ENCODE results near the gene PTPRD.

The PTPRD gene

GRCh38 chr9:8382777-8383527 is 2229.8 kb downstream of the PTPRD start:
- no peaks in the 10 kb centered on the region for H3K4me1 ChIP-seq (ENCODE audit: control insufficient read depth in 1 of 2, insufficient read depth in 2 of 2, low read length in 2 of 2)
- H3K14ac ChIP-seq (ENCODE audit: low read length), result no peak overlapping the region
- H3K79me2 ChIP-seq (ENCODE audit: control insufficient read depth, insufficient read depth, low read length, poor library complexity), result no peaks in the 10 kb centered on the region
- H4K8ac ChIP-seq (ENCODE audit: low read depth, low read length), result no peak overlapping the region
- H2BK5ac ChIP-seq (ENCODE audit: low read depth, low read length, poor library complexity), result no peak overlapping the region
- no peaks in the 10 kb centered on the region for H3K36me3 ChIP-seq (ENCODE audit: control insufficient read depth in 1 of 2, insufficient read depth in 2 of 2, low read length in 2 of 2)
- no peaks in the 10 kb centered on the region for H3K27me3 ChIP-seq (ENCODE audit: insufficient read depth, low read length)
- no peak overlapping the region for H4K91ac ChIP-seq (ENCODE audit: low read depth, low read length)
- H2BK120ac ChIP-seq (ENCODE audit: insufficient read depth, low read length, poor library complexity), result no peak overlapping the region
- H3K4me3 ChIP-seq (ENCODE audit: low read depth, low read length), result no peak overlapping the region
- WGBS (ENCODE audit: extremely low coverage, insufficient coverage, insufficient read length), result no CpG with 5 or more reads among the region's 4 CpGs
- no peak for DNase-seq
- no peak overlapping the region for H3K27ac ChIP-seq (ENCODE audit: low read depth, low read length)
- H3K18ac ChIP-seq (ENCODE audit: low read length), result no peak overlapping the region
- H2AFZ ChIP-seq (ENCODE audit: insufficient read depth, low read length, poor library complexity), result no peak overlapping the region
- no peak overlapping the region for H3K4ac ChIP-seq (ENCODE audit: low read depth, low read length)
- no peaks in the 10 kb centered on the region for H3K9me3 ChIP-seq (ENCODE audit: insufficient read depth, low read depth, low read length)
- no peak overlapping the region for H4K12ac ChIP-seq (ENCODE audit: low read depth, low read length)
- H3K4me2 ChIP-seq (ENCODE audit: low read length), result no peak overlapping the region
- H3K79me1 ChIP-seq (ENCODE audit: low read length), result no peaks in the 10 kb centered on the region
- H3K23ac ChIP-seq (ENCODE audit: low read length), result no peak overlapping the region
- H2BK12ac ChIP-seq (ENCODE audit: low read length), result no peak overlapping the region
- H2AK5ac ChIP-seq (ENCODE audit: low read length), result no peak overlapping the region
- no peak overlapping the region for H3K9ac ChIP-seq (ENCODE audit: low read length)

GRCh38 chr9:8382266-8382665 is 2230.5 kb downstream of the PTPRD start:
- Histone ChIP-seq H2BK120ac (ENCODE audit: insufficient read depth, low read length, poor library complexity) (no peak overlapping the region), H3K4ac (ENCODE audit: low read depth, low read length) (no peak overlapping the region), H4K12ac (ENCODE audit: low read depth, low read length) (no peak overlapping the region), H3K4me1 (ENCODE audit: control insufficient read depth in 1 of 2, insufficient read depth in 2 of 2, low read length in 2 of 2) (no peaks in the 10 kb centered on the region), H4K91ac (ENCODE audit: low read depth, low read length) (no peak overlapping the region), H3K4me2 (ENCODE audit: low read length) (no peak overlapping the region), H2AK5ac (ENCODE audit: low read length) (no peak overlapping the region), H3K27ac (ENCODE audit: low read depth, low read length) (no peak overlapping the region), H3K14ac (ENCODE audit: low read length) (no peak overlapping the region), H3K79me2 (ENCODE audit: control insufficient read depth, insufficient read depth, low read length, poor library complexity) (no peaks in the 10 kb centered on the region), H3K9ac (ENCODE audit: low read length) (no peak overlapping the region), H2BK5ac (ENCODE audit: low read depth, low read length, poor library complexity) (no peak overlapping the region), H3K18ac (ENCODE audit: low read length) (no peak overlapping the region), H2AFZ (ENCODE audit: insufficient read depth, low read length, poor library complexity) (no peak overlapping the region), H3K27me3 (ENCODE audit: insufficient read depth, low read length) (no peaks in the 10 kb centered on the region), H3K79me1 (ENCODE audit: low read length) (no peaks in the 10 kb centered on the region), H4K8ac (ENCODE audit: low read depth, low read length) (no peak overlapping the region), H3K36me3 (ENCODE audit: control insufficient read depth in 1 of 2, insufficient read depth in 2 of 2, low read length in 2 of 2) (no peaks in the 10 kb centered on the region), H3K23ac (ENCODE audit: low read length) (no peak overlapping the region), H2BK12ac (ENCODE audit: low read length) (no peak overlapping the region), H3K9me3 (ENCODE audit: insufficient read depth, low read depth, low read length) (no peaks in the 10 kb centered on the region), H3K4me3 (ENCODE audit: low read depth, low read length) (no peak overlapping the region)
- no CpG with 5 or more reads among the region's 1 CpG for WGBS (ENCODE audit: extremely low coverage, insufficient coverage, insufficient read length)
- DNase-seq, result no peak

GRCh38 chr9:8381601-8382000 is 2231.2 kb downstream of the PTPRD start:
- H3K27ac ChIP-seq (ENCODE audit: low read depth, low read length), result no peak overlapping the region
- no CpG with 5 or more reads among the region's 3 CpGs for WGBS (ENCODE audit: extremely low coverage, insufficient coverage, insufficient read length)
- no peak overlapping the region for H2BK120ac ChIP-seq (ENCODE audit: insufficient read depth, low read length, poor library complexity)
- H3K27me3 ChIP-seq (ENCODE audit: insufficient read depth, low read length), result no peaks in the 10 kb centered on the region
- no peak overlapping the region for H4K91ac ChIP-seq (ENCODE audit: low read depth, low read length)
- no peak overlapping the region for H2AK5ac ChIP-seq (ENCODE audit: low read length)
- no peak overlapping the region for H3K4ac ChIP-seq (ENCODE audit: low read depth, low read length)
- no peak overlapping the region for H3K14ac ChIP-seq (ENCODE audit: low read length)
- no peak overlapping the region for H3K4me2 ChIP-seq (ENCODE audit: low read length)
- no peaks in the 10 kb centered on the region for H3K36me3 ChIP-seq (ENCODE audit: control insufficient read depth in 1 of 2, insufficient read depth in 2 of 2, low read length in 2 of 2)
- no peak overlapping the region for H2BK12ac ChIP-seq (ENCODE audit: low read length)
- no peak overlapping the region for H3K4me3 ChIP-seq (ENCODE audit: low read depth, low read length)
- H3K9me3 ChIP-seq (ENCODE audit: insufficient read depth, low read depth, low read length), result no peaks in the 10 kb centered on the region
- H3K9ac ChIP-seq (ENCODE audit: low read length), result no peak overlapping the region
- no peak overlapping the region for H2BK5ac ChIP-seq (ENCODE audit: low read depth, low read length, poor library complexity)
- H3K23ac ChIP-seq (ENCODE audit: low read length), result no peak overlapping the region
- H4K12ac ChIP-seq (ENCODE audit: low read depth, low read length), result no peak overlapping the region
- H3K79me1 ChIP-seq (ENCODE audit: low read length), result no peaks in the 10 kb centered on the region
- H4K8ac ChIP-seq (ENCODE audit: low read depth, low read length), result no peak overlapping the region
- no peaks in the 10 kb centered on the region for H3K4me1 ChIP-seq (ENCODE audit: control insufficient read depth in 1 of 2, insufficient read depth in 2 of 2, low read length in 2 of 2)
- no peak for DNase-seq
- no peaks in the 10 kb centered on the region for H3K79me2 ChIP-seq (ENCODE audit: control insufficient read depth, insufficient read depth, low read length, poor library complexity)
- H3K18ac ChIP-seq (ENCODE audit: low read length), result no peak overlapping the region
- H2AFZ ChIP-seq (ENCODE audit: insufficient read depth, low read length, poor library complexity), result no peak overlapping the region

DNA sequence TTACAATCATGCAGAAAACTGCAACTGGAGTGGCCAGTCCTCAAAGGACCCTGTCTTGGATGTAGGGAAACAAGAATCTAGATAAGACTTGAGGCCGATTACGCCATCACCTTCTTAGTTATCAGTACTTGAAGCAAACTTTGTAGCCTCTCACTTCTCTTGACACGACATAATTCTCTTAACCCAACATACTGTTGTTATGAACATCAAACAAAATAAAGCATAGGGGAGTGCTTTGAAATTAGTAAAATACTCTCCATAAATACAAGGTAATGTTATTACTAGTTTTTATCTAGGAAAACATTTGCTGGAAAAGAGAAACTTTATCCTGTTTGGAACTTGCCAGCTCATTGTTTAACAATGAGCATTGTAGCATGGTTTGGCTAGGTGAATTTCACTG is 2238.3 kb downstream of the PTPRD start:
- H3K4me3 ChIP-seq (ENCODE audit: low read depth, low read length), result no peak overlapping the region
- no CpG with 5 or more reads among the region's 3 CpGs for WGBS (ENCODE audit: extremely low coverage, insufficient coverage, insufficient read length)
- no peak overlapping the region for H4K12ac ChIP-seq (ENCODE audit: low read depth, low read length)
- no peak overlapping the region for H2BK120ac ChIP-seq (ENCODE audit: insufficient read depth, low read length, poor library complexity)
- no peak overlapping the region for H3K23ac ChIP-seq (ENCODE audit: low read length)
- H3K4ac ChIP-seq (ENCODE audit: low read depth, low read length), result no peak overlapping the region
- DNase-seq, result peak in 1 of 2 donors; percentile 28
- no peaks in the 10 kb centered on the region for H3K79me1 ChIP-seq (ENCODE audit: low read length)
- H2BK5ac ChIP-seq (ENCODE audit: low read depth, low read length, poor library complexity), result no peak overlapping the region
- H3K14ac ChIP-seq (ENCODE audit: low read length), result no peak overlapping the region
- no peaks in the 10 kb centered on the region for H3K79me2 ChIP-seq (ENCODE audit: control insufficient read depth, insufficient read depth, low read length, poor library complexity)
- H4K91ac ChIP-seq (ENCODE audit: low read depth, low read length), result no peak overlapping the region
- no peak overlapping the region for H4K8ac ChIP-seq (ENCODE audit: low read depth, low read length)
- H2BK12ac ChIP-seq (ENCODE audit: low read length), result no peak overlapping the region
- H3K27me3 ChIP-seq (ENCODE audit: insufficient read depth, low read length), result no peaks in the 10 kb centered on the region
- no peak overlapping the region for H3K9ac ChIP-seq (ENCODE audit: low read length)
- H3K18ac ChIP-seq (ENCODE audit: low read length), result no peak overlapping the region
- H3K36me3 ChIP-seq (ENCODE audit: control insufficient read depth in 1 of 2, insufficient read depth in 2 of 2, low read length in 2 of 2), result no peaks in the 10 kb centered on the region
- no peak overlapping the region for H3K4me2 ChIP-seq (ENCODE audit: low read length)
- H3K9me3 ChIP-seq (ENCODE audit: insufficient read depth, low read depth, low read length), result no peaks in the 10 kb centered on the region
- no peaks in the 10 kb centered on the region for H3K4me1 ChIP-seq (ENCODE audit: control insufficient read depth in 1 of 2, insufficient read depth in 2 of 2, low read length in 2 of 2)
- H2AFZ ChIP-seq (ENCODE audit: insufficient read depth, low read length, poor library complexity), result no peak overlapping the region
- no peak overlapping the region for H2AK5ac ChIP-seq (ENCODE audit: low read length)
- H3K27ac ChIP-seq (ENCODE audit: low read depth, low read length), result no peak overlapping the region
